Muscle layer of duodenum (tissue), 2 donors: Measurements from ENCODE around the gene TMEM131.

Experiments
- H3K27ac ChIP-seq: one replicate; pipeline ENCODE4 v1.7.0; 2013; ENCODE audit warnings: mild to moderate bottlenecking, low read length
- H3K27me3 ChIP-seq: one replicate; pipeline ENCODE4 v1.7.0; 2013; ENCODE audit warnings: low read depth, mild to moderate bottlenecking, control low read depth, low read length
- H3K36me3 ChIP-seq, 2 donors: one replicate each; pipeline ENCODE4 v1.7.0; 2013; ENCODE audit warnings: low read length in 2 of 2, control low read depth in 1 of 2, mild to moderate bottlenecking in 1 of 2; ENCODE audit not compliant: insufficient read depth in 2 of 2, control insufficient read depth in 1 of 2
- H3K4me1 ChIP-seq, 2 donors: one replicate each; pipeline ENCODE4 v1.7.0; 2013; ENCODE audit warnings: low read length in 2 of 2, mild to moderate bottlenecking in 2 of 2, control low read depth in 1 of 2, moderate library complexity in 1 of 2; ENCODE audit not compliant: insufficient read depth in 2 of 2, control insufficient read depth in 1 of 2
- H3K4me3 ChIP-seq, 2 donors: one replicate each; pipeline ENCODE4 v1.7.0; 2013; ENCODE audit warnings: low read length in 2 of 2, low read depth in 1 of 2, mild to moderate bottlenecking in 1 of 2
- H3K9me3 ChIP-seq, 2 donors: one replicate each; pipeline ENCODE4 v1.7.0; 2013; ENCODE audit warnings: low read length in 2 of 2, control low read depth in 1 of 2, mild to moderate bottlenecking in 1 of 2; ENCODE audit not compliant: control insufficient read depth in 1 of 2
- donor health status: healthy.

The TMEM131 gene

GRCh38 chr2:97733341-97734035 lies 262.3 kb downstream of the TMEM131 start:
- H3K4me1 ChIP-seq: no peaks in the 10 kb centered on the region
- no peaks in the 10 kb centered on the region for H3K36me3 ChIP-seq
- no peak overlapping the region for H3K4me3 ChIP-seq
- no peak overlapping the region for H3K27ac ChIP-seq
- peaks cover 0 to 9% of the 10 kb centered on the region in 2 donors for H3K9me3 ChIP-seq
- no peaks in the 10 kb centered on the region for H3K27me3 ChIP-seq

- no peaks in the 10 kb centered on the region for H3K27me3 ChIP-seq
- H3K36me3 ChIP-seq: no peaks in the 10 kb centered on the region
- peaks cover 0 to 9% of the 10 kb centered on the region in 2 donors for H3K9me3 ChIP-seq
- H3K4me1 ChIP-seq: peaks cover 0 to 4% of the 10 kb centered on the region in 2 donors
- no peak overlapping the region for H3K4me3 ChIP-seq
- no peak overlapping the region for H3K27ac ChIP-seq
Measured at GRCh38 chr2:97732436-97733340, 263.1 kb downstream of the TMEM131 start.

GRCh38 chr2:97731274-97732020 lies 264.3 kb downstream of the TMEM131 start:
- Histone ChIP-seq H3K9me3 (peaks cover 0 to 9% of the 10 kb centered on the region in 2 donors), H3K4me1 (peaks cover 0 to 4% of the 10 kb centered on the region in 2 donors), H3K27me3 (no peaks in the 10 kb centered on the region)

GRCh38 chr2:97730245-97730644 lies 265.5 kb downstream of the TMEM131 start:
- H3K4me1 ChIP-seq: peaks cover 0 to 4% of the 10 kb centered on the region in 2 donors
- no peaks in the 10 kb centered on the region for H3K36me3 ChIP-seq
- no peak overlapping the region for H3K27ac ChIP-seq
- peak overlapping the region in 1 of 2 donors; percentile 13 for H3K4me3 ChIP-seq
- no peaks in the 10 kb centered on the region for H3K27me3 ChIP-seq
- peaks cover 0 to 9% of the 10 kb centered on the region in 2 donors for H3K9me3 ChIP-seq

More at GRCh38 chr2:97731274-97732020, 264.3 kb downstream of the TMEM131 start:
- H3K27ac ChIP-seq: no peak overlapping the region
- H3K36me3 ChIP-seq: no peaks in the 10 kb centered on the region
- H3K4me3 ChIP-seq: no peak overlapping the region

DNA sequence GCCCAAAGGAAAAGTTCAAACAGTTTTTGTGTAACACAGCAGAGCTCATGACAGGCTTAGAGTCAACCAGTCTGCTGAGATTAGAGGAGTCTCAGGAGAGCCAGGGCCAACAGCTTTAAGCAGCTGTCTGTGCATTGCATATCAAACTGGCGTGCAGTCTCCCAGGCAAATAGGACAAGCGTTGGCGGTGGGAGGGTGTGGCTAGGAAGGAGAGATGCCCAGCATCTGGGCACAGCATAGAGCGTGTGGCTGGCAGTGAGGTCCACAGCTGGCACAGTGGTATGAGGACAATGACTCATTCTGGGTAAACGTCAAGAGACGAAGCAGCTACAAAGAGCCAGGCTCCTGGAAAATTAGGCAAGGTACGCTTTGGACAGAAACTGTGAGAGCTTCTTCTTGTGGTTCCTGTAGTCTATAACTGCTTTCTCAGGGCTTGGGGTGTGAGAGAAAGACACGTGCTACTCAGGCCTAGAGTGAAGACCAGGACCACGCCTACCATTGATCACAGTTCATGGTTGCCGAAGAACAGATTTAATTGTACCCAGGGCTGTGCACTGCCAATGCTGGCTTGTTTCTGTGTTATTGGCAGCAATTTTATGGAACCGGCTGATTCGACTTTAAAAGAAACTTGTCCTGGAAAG lies 267.5 kb downstream of the TMEM131 start:
- H3K4me3 ChIP-seq: peak overlapping the region in 1 of 2 donors; percentile 11
- no peak overlapping the region for H3K27ac ChIP-seq
- peaks cover 0 to 4% of the 10 kb centered on the region in 2 donors for H3K4me1 ChIP-seq
- no peaks in the 10 kb centered on the region for H3K27me3 ChIP-seq
- H3K9me3 ChIP-seq: peaks cover 0 to 9% of the 10 kb centered on the region in 2 donors
- H3K36me3 ChIP-seq: no peaks in the 10 kb centered on the region

DNA sequence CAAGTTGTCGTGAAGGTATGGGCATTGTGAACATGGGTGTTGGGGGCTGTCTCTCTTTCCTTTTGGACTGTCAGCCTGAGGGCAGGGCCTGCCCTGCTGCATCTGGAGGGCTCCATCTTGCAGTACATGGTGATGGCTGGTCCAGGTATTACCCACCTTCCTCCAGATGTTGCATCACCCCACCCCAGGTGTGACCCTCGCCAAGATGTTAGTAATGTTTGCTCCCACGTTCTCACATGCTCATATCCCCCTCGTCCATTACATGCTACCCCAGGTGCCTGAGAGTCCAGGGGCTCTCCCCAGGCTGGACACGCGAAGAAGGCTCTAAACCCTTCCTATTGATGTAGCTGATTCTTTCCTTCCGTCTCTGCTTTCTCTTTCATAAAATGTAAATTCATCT lies 268.5 kb downstream of the TMEM131 start:
- H3K4me3 ChIP-seq: no peak overlapping the region
- H3K27me3 ChIP-seq: peaks cover 4% of the 10 kb centered on the region
- H3K27ac ChIP-seq: no peak overlapping the region
- H3K36me3 ChIP-seq: no peaks in the 10 kb centered on the region
- peaks cover 0 to 4% of the 10 kb centered on the region in 2 donors for H3K4me1 ChIP-seq
- H3K9me3 ChIP-seq: peaks cover 0 to 9% of the 10 kb centered on the region in 2 donors

GRCh38 chr2:97726261-97727064 lies 269.3 kb downstream of the TMEM131 start:
- Histone ChIP-seq H3K27me3 (peaks cover 4% of the 10 kb centered on the region), H3K4me3 (no peak overlapping the region), H3K27ac (no peak overlapping the region), H3K9me3 (peaks cover 0 to 9% of the 10 kb centered on the region in 2 donors), H3K4me1 (peaks cover 0 to 4% of the 10 kb centered on the region in 2 donors), H3K36me3 (no peaks in the 10 kb centered on the region)

GRCh38 chr2:97724946-97725688 lies 270.6 kb downstream of the TMEM131 start:
- H3K27ac ChIP-seq: no peak overlapping the region
- no peaks in the 10 kb centered on the region for H3K36me3 ChIP-seq
- peaks cover 0 to 4% of the 10 kb centered on the region in 2 donors for H3K4me1 ChIP-seq

DNA sequence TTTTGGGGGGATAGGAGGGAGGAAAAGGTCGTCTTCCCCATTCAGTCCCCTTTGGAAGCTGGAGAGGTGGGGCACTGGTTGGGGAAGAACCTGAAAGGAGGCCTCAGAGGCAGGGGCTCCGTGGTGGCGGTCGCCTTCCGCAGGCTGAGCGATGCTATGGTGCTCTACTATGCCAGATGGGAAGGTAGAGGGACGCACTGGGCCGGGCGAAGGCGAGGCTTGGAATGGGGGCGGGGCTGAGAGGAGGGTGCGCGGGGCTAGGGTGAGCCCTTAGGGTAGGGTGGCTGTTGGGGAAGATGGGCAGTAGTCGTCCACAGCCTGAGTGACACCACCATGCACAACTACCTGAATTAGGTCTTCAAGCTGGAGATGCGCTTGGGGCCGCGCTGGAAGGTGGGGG lies 271.2 kb downstream of the TMEM131 start:
- Histone ChIP-seq H3K27ac (no peak overlapping the region), H3K4me3 (no peak overlapping the region), H3K4me1 (peaks cover 0 to 4% of the 10 kb centered on the region in 2 donors), H3K9me3 (no peaks in the 10 kb centered on the region), H3K27me3 (peaks cover 4% of the 10 kb centered on the region), H3K36me3 (no peaks in the 10 kb centered on the region)

More at GRCh38 chr2:97724946-97725688, 270.6 kb downstream of the TMEM131 start:
- Histone ChIP-seq H3K4me3 (no peak overlapping the region), H3K9me3 (peaks cover 0 to 4% of the 10 kb centered on the region in 2 donors), H3K27me3 (peaks cover 4% of the 10 kb centered on the region)

DNA sequence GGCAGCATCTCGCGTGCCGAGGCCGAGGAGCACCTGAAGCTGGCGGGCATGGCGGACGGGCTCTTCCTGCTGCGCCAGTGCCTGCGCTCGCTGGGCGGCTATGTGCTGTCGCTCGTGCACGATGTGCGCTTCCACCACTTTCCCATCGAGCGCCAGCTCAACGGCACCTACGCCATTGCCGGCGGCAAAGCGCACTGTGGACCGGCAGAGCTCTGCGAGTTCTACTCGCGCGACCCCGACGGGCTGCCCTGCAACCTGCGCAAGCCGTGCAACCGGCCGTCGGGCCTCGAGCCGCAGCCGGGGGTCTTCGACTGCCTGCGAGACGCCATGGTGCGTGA lies 271.7 kb downstream of the TMEM131 start:
- H3K9me3 ChIP-seq: no peaks in the 10 kb centered on the region
- no peak overlapping the region for H3K4me3 ChIP-seq
- H3K27me3 ChIP-seq: peaks cover 4% of the 10 kb centered on the region
- H3K36me3 ChIP-seq: no peaks in the 10 kb centered on the region
- no peak overlapping the region for H3K27ac ChIP-seq
- peaks cover 0 to 4% of the 10 kb centered on the region in 2 donors for H3K4me1 ChIP-seq
